ENCODE data around the gene TLCD1.

DNA sequence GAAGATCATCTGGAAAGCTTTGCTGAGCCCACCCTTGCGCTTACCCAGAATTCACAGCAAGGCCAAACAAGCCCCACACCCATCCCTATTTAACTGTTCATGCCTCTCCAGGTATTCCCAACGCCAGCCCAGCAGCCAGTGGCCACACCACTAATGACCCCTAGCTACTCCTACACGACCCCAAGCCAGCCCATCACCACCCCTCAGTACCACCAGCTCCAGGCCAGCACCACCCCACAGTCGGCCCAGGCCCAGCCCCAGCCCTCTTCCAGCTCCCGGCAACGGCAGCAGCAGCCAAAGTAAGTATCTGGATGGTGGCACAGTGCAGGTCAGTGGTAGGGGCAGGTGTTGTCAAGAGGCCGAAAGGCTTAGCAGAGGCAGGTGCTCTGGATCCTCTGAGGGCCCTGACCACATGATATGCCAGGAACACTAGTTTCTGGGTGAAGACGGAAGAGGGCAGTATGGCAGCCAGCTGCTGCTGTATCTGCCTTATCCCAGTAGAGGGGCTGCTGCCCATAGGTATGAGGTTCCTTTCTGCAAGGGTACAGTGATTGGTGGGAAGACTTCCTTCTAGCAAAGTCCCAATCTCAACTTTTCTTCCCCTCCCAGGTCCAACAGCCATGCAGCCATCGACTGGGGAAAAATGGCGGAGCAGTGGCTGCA lies 25.1 kb downstream of the TLCD1 start:
- no peak for TF ChIP-seq CREM (IDR thresholded peaks at IDR 0.05; ENCODE audit: low read depth)
- no peak for TF ChIP-seq CHD2 (IDR thresholded peaks at IDR 0.05; ENCODE audit: borderline replicate concordance, low read depth, low read length)
- no peak for TF ChIP-seq RAD21 (IDR thresholded peaks at IDR 0.05; ENCODE audit: insufficient read depth, low read depth, low read length)
- TF ChIP-seq SP1 (IDR thresholded peaks at IDR 0.05; ENCODE audit: low read depth, low read length) = no peak
- TF ChIP-seq, protein P1, sequence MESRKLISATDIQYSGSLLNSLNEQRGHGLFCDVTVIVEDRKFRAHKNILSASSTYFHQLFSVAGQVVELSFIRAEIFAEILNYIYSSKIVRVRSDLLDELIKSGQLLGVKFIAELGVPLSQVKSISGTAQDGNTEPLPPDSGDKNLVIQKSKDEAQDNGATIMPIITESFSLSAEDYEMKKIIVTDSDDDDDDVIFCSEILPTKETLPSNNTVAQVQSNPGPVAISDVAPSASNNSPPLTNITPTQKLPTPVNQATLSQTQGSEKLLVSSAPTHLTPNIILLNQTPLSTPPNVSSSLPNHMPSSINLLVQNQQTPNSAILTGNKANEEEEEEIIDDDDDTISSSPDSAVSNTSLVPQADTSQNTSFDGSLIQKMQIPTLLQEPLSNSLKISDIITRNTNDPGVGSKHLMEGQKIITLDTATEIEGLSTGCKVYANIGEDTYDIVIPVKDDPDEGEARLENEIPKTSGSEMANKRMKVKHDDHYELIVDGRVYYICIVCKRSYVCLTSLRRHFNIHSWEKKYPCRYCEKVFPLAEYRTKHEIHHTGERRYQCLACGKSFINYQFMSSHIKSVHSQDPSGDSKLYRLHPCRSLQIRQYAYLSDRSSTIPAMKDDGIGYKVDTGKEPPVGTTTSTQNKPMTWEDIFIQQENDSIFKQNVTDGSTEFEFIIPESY (IDR thresholded peaks at IDR 0.05) = no peak
- TF ChIP-seq, protein P2, sequence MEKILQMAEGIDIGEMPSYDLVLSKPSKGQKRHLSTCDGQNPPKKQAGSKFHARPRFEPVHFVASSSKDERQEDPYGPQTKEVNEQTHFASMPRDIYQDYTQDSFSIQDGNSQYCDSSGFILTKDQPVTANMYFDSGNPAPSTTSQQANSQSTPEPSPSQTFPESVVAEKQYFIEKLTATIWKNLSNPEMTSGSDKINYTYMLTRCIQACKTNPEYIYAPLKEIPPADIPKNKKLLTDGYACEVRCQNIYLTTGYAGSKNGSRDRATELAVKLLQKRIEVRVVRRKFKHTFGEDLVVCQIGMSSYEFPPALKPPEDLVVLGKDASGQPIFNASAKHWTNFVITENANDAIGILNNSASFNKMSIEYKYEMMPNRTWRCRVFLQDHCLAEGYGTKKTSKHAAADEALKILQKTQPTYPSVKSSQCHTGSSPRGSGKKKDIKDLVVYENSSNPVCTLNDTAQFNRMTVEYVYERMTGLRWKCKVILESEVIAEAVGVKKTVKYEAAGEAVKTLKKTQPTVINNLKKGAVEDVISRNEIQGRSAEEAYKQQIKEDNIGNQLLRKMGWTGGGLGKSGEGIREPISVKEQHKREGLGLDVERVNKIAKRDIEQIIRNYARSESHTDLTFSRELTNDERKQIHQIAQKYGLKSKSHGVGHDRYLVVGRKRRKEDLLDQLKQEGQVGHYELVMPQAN (conservative IDR thresholded peaks at IDR 0.05) = no peak
- TF ChIP-seq TAF1 (IDR thresholded peaks at IDR 0.05; ENCODE audit: borderline replicate concordance, low read depth, low read length) = no peak
- no peak for TF ChIP-seq BMI1 (IDR thresholded peaks at IDR 0.05; ENCODE audit: borderline replicate concordance)
- TF ChIP-seq POLR2A (IDR thresholded peaks at IDR 0.05; ENCODE audit: low read depth, low read length) = no peak
- TF ChIP-seq ZNF384 (IDR thresholded peaks at IDR 0.05; ENCODE audit: borderline replicate concordance, low read depth, low read length) = no peak
- no peak for TF ChIP-seq EP300 (IDR thresholded peaks at IDR 0.05; ENCODE audit: borderline replicate concordance in 1 of 2, control insufficient read depth in 1 of 2, low read depth in 2 of 2, low read length in 2 of 2)
- TF ChIP-seq, protein P3, sequence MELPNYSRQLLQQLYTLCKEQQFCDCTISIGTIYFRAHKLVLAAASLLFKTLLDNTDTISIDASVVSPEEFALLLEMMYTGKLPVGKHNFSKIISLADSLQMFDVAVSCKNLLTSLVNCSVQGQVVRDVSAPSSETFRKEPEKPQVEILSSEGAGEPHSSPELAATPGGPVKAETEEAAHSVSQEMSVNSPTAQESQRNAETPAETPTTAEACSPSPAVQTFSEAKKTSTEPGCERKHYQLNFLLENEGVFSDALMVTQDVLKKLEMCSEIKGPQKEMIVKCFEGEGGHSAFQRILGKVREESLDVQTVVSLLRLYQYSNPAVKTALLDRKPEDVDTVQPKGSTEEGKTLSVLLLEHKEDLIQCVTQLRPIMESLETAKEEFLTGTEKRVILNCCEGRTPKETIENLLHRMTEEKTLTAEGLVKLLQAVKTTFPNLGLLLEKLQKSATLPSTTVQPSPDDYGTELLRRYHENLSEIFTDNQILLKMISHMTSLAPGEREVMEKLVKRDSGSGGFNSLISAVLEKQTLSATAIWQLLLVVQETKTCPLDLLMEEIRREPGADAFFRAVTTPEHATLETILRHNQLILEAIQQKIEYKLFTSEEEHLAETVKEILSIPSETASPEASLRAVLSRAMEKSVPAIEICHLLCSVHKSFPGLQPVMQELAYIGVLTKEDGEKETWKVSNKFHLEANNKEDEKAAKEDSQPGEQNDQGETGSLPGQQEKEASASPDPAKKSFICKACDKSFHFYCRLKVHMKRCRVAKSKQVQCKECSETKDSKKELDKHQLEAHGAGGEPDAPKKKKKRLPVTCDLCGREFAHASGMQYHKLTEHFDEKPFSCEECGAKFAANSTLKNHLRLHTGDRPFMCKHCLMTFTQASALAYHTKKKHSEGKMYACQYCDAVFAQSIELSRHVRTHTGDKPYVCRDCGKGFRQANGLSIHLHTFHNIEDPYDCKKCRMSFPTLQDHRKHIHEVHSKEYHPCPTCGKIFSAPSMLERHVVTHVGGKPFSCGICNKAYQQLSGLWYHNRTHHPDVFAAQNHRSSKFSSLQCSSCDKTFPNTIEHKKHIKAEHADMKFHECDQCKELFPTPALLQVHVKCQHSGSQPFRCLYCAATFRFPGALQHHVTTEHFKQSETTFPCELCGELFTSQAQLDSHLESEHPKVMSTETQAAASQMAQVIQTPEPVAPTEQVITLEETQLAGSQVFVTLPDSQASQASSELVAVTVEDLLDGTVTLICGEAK (IDR thresholded peaks at IDR 0.05; ENCODE audit: borderline replicate concordance) = no peak

All from GM12878 (cell line).